GM12874 (cell line): ENCODE data around the gene PPIF.

Source experiments
- CTCF ChIP-seq: IDR thresholded peaks from 2 replicates; pipeline ENCODE4 v1.5.1; 2011; ENCODE audit warnings: low read depth, mild to moderate bottlenecking, control low read depth, low read length, moderate library complexity; ENCODE audit not compliant: insufficient read depth

The PPIF gene

GRCh38 chr10:79386637-79387465 lies 39.6 kb downstream of the PPIF start:
- TF ChIP-seq CTCF = no peak

GRCh38 chr10:79387466-79387973 lies 40.3 kb downstream of the PPIF start:
- TF ChIP-seq CTCF = no peak

GRCh38 chr10:79387974-79388850 lies 40.9 kb downstream of the PPIF start:
- TF ChIP-seq CTCF = no peak

- no peak for TF ChIP-seq CTCF
Measured at GRCh38 chr10:79390057-79390456, 42.8 kb downstream of the PPIF start.

GRCh38 chr10:79390551-79391229 lies 43.4 kb downstream of the PPIF start:
- peak; percentile 32 for TF ChIP-seq CTCF

- no peak for TF ChIP-seq CTCF
Measured at GRCh38 chr10:79391231-79392019, 44.2 kb downstream of the PPIF start.

GRCh38 chr10:79392020-79392398 lies 44.7 kb downstream of the PPIF start:
- no peak for TF ChIP-seq CTCF
